CD4-positive, alpha-beta T cell treated with Interleukin-2 at 100 ng/mL for 4 hours (primary cell): ENCODE measurements around the gene PIEZO1.

Experiments
- DNase-seq: peaks from one replicate; pipeline ENCODE4 v3.0.0-alpha.2; 2020; ENCODE audit warnings: low spot score

PIEZO1 gene

DNA sequence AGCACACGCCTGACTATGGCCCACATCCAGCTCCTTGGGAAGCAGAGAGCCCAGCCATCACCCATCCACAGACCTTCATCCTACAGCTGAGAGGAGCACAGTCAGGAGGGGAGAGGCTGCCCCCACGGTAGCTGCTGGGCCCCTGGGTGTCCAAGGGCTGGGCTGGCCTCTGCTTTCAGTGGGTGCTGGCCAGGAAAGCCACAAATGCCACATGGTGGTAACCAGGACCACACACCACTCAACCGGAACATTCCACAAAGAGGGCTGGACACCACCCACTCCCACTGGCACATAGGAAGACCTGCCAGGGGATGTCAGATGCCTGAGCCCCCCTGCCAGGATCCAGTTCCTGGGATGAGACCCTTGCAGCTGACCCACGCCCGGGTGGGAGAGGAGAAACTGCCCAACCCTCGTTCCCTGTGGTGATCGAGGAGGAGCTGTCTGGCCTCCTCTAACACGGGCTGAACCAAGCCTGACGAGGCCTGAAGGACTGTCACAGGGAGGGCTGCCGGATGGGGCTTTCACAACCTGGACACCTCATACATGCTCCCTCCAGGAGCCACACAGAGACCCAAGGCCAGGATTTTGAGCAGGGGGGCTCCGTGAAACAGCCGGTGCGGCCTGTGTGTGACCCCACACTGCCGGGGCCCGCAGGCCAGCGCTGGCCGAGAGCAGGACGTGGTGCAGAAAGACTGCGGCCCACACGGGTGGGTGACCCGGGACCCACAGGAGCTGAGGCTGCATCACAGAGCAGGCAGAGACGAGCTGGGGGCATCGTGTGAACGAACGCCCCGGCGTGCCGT lies 30.7 kb downstream of the PIEZO1 start:
- no peak for DNase-seq

DNA sequence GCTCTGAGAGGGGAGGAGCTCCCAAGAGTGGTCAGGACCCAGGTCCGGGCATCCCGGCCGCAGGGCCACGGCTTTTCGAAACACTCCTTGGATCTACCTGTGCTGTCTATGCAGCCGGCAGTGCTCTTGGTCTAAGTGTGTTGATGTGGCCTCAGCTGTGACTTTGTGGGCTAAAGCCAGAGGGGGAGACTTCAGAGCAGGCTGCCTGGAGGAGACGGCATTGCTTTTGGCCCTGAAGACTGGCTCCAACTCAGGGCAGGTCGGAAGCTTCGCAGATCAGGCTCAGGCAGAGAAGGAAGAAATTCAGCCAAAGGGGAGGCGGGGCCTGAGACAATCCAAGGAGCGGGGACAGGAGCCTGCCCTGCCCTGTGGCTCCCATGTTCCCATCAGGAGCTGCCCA lies 31.4 kb downstream of the PIEZO1 start:
- DNase-seq, result no peak

DNA sequence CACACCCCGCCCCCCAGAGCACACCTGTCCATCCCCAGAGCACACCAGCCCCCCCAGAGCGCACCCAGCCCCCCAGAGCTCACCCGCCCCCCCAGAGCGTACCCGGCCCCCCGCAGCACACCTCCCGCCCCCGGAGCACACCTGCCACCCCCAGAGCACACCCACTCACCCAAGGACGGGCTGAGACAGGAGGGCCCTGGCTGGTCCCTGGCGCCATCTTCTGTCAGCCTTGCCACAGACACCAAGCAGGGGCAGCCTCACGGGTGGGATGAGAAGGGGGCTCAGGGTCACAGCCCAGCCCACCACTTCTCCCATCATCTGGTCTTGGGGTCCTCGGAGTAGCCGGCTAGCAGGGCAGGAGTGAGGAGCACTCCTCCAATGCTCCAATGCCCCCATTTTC lies 31.8 kb downstream of the PIEZO1 start:
- DNase-seq, result no peak

DNA sequence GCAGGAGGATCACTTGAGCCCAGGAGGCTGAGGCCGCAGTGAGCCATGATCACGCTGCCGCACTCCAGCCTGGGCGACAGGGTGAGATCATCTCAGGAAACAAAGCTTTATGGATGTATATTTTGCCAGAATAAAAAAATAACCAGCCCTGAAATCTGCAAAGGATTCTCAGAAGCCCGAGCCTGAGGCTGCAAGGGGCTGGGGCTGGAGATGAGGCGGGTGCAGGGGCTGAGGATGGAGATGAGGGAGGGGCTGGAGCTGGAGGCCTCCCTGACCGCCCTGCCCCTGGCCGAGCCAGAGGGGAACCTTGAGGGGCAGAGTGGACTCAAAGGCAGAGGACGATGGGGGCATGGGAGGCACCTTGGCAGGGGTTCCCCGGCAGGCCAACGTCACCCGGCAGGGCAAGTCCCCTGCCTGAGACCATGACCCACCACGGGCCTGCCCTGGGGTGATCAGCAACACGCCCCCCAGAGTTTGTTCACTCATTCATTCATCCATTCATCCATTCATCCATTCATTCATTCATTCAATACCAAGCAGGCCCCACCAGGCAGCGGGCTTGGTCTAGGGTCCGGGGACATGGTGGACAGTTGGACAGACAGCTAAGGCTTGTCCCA lies 32.5 kb downstream of the PIEZO1 start:
- no peak for DNase-seq

DNA sequence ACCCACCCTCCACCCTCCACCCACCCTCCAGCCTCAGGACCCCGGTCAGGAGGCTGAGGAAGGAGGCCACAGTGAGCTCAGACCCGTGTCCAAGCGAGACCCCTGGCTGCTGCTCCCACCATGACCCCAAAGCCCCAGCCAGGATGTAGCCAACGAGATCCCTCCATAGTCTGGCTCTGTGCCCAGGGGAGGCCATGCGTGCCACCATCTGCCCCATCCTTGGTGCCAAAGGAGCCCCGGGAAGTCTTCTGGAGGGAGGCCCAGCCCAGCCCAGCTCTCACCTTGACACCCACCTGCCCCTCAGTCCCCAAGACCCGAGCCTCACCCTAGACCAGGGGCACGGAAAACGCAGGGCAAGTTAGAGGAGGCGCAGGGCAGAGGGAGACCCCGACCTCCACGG lies 34.2 kb downstream of the PIEZO1 start:
- DNase-seq, result no peak

DNA sequence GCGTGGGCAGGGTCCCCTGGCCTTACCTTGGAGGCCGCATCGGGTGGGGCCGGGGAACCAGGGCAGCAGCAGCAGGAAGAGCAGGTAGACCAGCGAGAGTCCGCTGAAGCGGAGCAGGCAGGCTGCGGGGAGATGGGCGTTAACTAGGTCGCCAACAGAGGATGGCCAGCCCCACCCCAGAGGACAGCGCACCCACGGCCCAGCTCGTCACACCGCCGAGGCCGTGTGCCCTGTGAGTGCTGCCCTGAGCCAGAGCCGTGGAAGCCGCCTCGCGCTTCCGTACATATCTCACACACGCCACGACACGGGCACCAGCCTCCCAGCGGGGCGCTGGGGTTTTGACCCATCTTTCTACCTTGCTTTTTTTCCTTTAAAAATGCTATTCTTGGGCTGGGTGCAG lies 35.7 kb downstream of the PIEZO1 start:
- no peak for DNase-seq

DNA sequence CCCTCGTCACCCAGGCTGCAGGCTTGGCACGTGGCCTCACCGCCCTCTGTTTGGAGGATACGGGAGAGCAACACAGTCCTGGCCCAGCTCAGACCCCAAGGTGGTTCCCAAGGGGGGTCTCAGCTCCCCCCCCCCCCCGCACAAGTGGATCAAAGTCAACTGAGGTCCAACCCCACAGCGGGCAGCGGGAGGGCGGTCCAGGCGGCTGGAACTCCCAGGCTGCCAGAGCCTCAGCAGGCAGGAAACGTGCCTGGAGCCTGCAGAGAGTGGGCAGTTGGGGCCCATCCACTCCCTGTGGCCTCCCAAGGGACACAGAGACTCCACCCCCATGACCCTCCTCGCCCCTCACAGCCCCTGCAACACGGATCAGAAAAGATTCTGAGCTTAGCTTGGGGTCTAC lies 36.7 kb downstream of the PIEZO1 start:
- DNase-seq, result no peak

DNA sequence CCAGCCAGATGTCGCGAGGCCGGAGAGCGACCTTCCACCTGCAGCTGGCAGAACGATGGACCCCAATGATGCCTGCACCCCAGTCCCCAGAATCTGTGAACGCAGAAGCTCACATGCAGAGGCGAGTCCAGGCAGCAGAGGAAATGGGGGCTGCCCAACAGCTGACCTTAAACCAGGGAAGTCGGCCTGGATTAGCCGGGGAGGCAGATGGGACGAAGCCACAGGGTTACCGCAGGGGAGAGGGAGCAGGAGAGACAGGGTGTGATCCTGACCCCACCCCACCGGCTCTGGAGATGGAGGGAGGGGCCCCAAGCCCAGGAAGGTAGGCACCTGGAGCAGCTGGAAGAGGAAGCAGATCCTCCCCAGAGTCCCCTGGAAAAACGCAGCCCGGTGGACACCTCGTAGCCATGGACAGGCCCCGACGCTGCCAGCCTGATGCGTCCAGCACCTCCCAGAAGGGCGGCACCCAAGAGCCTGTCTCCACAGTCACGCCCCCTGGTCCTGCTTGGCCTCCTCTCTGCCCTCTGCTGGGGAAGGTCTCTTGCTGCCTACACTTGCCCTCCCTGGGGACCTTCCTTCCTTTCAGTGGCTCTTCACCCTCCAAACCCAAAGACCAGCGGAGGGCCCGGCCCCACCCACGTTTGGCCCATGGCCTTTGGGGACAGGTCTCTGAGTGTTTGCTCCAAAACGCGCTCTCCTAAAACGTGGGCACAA lies 37.3 kb downstream of the PIEZO1 start:
- no peak for DNase-seq

DNA sequence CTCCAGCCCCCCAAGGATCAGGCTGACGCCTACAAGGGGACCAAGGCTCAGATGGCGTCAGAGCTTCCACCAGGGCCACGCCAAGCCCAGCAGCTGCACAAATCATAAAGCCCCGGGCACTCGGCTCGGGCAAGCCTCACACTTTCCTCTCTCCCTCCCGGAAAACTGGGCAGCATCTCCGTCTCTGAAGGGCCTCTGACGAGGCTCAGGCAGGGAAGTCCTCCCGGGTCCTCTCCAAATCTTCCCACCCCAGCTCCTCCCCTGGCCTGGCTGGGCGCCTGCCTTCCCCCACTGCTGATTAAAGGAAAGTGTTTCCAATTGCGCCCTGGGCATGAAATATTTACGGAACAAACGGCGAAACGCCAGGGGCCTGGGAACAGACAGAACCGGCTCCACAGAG lies 38.5 kb downstream of the PIEZO1 start:
- no peak for DNase-seq

DNA sequence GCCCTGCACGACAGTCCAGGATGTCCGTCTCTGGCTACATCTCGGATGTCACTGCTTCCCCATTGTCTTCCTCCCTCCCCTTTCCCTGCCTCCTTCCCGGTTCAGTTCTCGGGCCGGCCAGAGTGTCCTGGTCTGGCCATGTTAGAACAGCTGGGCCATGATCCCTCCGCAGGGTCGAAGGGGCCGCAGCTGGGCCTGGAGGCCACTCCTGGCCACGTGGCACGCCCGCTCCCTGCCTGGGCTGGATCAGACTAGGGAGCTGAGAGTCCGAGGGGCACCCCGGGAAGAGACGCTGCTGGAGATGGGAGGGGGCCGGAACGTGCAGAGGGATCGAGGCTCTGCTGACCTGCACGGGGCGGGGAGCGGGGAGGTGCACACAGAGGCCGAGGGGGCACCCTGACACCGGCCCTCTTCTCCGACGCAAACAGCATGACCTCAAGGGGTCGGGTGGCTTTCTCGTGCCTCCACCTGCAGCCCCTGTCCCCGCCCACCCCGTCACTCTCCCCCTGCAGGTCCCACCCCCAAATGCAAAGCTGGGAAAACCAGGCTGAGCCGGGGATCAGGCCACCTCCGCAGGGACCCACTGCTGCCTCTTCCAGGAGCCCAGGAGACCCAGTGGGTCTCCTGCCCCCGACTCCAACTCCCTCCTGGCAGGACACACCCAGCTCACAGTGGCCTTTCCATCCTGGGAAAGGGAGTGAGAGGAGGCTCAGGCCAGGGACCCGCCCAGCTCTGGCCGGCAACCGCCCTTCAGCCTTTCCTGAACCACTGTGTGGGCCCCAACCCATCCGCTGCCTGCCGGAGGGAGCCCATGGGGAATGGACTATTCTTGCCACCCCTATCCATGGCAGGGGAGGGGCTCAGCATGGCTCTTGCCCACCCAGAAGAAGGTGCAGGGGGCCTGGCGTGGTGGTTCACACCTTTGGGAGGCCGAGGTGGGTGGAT lies 40.2 kb downstream of the PIEZO1 start:
- no peak for DNase-seq

DNA sequence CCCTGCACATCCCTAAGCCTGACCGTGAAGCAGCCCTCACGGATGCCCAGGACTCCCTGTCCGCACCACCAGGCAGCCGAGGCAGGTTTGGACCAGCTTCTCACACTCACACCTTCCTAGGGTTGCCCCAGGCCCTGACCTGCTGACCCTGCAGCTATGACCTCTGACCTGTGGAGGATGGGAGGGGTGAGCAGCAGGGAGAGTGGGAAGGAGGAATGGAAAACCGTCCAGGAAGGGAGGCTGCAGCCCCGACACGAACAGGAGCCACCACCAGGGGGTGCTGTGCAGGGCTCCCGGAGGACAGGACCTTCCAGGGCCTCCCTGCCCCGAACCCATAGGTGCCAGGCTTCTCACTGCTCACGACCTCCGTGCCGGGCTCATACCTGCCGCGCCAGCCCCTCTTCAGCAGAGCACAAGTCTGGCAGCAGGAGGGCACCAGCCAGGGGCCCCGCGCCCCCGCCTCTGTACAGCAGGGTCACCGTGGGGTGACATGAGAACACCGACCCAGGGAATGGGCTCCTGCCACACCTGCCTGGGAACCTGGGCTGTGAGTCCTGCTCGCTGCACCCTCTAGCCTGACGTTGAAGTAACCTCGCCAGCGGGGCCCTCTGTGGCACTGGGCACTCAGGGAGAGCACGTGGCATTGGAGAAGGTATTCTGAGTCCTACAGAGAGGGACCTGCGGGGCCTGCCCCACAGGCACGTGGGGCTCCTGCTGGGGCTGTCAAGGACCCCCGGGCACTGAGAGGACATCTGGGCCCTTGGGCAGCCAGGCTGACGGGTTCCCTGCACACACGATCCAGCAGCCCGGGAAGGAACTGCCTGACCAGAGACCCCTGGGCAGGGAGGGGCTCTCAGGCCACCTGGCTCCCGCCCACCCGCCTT lies 41.1 kb downstream of the PIEZO1 start:
- peak; percentile 71 for DNase-seq

DNA sequence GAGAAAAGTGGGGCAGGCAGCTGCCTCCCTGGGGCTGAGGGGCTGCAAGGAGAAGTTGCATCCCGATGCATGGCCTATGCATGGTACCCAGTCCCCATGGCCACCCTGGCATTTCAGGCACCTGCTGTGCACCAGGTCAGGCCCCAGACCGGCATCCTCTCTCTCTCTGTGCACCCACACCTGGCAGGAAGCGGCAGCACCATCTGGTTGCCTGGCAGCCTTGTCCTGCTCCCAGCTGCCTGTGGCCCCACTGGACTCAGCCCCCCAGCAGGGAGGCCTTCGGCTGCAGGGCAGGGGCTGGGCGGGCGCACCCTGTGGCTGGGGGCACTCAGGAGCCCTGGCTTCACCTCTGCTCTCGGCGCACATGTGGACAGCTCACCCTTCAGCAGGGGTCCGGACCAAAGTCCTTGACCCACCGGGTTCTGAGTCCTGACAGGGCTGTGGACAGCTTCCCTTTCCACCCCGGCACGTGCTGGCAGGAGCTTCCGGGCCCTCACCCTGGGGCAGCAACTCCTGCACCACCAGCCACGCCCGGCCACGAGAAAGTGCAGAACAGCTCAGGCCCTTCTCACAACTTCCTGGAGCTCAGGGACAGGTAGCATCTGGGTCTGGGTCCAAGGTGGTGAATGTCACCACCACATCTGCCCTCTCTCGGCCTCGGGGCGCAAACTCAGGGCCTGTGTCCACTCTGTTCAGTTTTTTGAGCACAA lies 42.0 kb downstream of the PIEZO1 start:
- DNase-seq, result no peak

DNA sequence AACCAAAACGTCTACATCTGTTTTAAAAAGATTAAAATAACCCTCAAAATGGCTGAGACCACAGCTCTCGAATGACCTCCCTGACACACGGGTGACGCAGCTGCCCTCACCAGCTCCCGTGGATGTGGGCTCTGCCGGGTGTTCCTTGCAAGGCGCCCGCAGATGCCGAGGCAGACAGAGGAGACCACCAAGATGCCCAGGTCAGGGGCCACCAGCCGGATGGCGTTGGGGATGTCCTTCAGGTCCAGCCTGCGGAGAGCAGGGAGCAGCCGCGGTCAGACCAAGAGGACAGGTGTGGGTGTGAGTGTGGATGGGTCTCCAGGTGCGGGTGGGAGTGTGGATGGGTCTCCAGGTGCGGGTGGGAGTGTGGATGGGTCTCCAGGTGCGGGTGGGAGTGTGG lies 43.7 kb downstream of the PIEZO1 start:
- no peak for DNase-seq

DNA sequence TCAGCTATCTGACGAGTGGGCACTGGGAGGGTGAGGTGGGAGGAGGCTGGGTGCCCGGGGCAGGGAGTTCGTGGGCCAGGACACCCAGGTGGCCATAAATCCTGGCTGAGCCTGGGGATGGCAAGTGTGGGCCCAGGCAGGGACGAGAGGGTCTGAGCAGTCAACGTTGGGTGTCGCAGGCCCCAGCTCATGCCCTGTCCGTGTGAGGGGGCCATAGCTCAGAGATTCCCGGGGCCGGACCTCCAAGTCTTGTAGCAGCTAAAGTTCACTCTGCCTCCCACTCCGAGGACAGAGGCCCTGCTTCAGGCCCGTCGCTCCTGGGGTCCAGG lies 44.3 kb downstream of the PIEZO1 start:
- no peak for DNase-seq

DNA sequence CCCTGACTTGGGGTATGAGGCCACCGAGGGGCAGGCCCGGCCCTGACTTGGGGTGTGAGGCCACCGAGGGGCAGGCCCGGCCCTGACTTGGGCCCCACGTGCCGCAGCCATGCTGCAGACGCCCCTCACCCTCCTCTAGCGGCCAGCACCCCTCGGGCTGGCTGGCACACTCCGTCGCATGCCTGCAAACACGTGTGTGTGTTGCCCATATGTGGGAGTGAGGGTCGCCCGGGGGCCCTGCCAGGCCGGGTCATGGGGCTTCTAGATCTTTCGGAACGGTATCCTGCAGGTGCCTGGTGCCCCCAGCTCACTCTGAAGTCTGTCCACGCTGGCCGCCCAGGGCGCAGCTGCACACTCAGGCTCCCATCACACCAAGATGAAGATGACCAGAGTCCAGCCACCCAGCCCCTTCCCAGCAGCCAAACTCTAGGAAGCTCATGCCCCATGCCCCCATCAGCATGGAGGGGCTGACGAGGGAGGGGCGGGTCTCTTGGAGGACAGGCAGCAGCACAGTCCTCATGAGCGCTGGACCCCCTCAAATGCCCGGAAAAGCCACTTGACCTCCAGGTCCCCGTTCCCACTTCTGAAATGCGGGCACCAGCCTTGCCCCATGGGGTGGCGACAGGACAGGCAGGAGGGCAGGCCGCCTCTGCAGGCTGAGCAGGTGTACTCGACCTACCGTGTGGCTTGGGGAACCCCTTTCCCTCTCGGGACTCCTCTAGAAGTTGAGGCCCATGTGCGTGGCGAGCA lies 44.9 kb downstream of the PIEZO1 start:
- no peak for DNase-seq

DNA sequence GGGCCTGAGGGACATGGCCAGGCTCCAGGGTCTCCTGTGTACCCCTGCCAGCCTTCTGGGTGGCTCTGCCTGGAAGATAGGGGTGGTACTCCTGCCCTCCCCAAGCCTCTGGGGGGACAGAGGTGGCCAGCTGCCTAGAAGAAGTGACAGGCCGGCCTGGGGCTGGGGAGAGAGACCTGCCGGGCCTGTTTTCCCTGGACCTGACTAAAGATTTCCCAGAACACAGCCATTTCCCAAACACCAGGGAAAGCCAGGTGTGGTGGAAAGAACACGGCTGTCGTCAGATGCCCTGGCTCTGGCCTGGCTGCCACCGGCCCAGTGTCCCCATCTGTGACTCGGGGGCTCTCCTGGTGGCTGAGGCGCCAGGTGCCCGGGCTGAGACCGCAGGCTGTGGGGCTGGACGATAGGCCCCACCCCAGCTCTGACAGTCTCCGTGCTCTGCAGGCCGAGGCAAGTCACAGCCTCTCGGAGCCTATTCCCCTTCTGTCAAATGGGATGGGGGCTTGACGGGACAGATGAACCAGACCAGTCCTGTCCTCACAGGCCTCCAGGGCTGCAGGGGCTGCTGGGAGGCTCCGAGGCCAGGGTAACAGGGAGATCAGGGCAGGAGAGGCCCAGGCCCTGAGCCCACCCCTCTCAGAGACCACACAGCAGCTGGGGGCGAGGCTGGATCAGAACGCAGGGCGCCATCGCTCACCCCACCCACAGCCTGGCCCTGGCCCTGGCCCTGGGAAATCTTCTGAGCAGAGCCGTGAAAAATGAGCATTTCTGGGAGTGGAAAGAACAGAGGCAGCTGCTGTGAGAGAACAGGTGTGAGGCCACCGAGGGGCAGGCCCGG lies 45.7 kb downstream of the PIEZO1 start:
- no peak for DNase-seq

DNA sequence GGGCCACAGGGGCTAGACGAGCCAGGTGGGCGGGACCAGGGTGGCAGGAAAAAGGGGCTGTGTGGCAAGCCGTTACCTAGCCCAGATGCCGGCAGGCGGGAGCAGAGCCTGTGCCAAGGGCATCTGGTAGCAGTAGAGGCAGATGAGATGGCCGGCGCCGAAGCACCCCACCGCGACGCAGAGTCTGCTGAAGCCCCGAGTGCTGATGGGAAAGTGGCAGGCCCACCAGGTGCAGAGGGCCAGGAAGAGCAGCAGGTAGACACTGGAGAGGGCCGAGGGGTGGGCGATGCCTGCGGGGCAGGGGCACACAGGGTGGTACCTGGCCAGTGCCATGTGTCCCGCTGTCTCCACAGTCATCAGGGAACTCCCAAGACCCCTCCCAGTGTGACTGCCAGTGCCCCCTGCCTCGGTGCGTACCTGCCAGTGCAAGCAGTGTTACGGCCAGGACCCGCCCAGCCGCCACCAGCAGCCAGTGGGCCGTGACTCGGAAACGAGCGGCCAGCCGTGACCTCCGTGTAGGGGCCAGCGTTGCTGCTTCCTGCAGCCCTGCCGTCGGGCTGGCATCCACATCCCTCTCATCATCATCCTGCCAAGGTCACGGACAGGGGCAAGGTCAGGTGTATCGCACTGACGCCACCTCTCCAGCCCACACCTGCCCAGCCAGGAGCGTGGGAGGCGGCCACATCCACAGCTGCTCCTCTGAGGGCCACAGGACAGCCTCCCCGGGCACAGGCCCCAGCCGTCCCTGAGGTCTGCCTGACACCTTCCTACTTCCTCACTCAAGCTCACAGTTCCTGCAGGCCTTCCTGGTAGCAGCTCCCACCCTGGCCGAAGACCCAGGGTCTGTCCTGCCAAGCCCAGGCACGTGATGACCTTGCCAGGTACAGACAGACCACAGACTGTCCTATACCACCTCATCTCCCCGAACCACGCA lies 46.6 kb downstream of the PIEZO1 start:
- no peak for DNase-seq
